HG03457 (cell line): ENCODE measurements around the gene PXMP4.

Experiments used
- ATAC-seq: cut with Tn5 transposase; IDR thresholded peaks from one replicate; pipeline ENCODE4 v1.9.1; 2021; ENCODE audit warnings: moderate number of reproducible peaks; ENCODE audit not compliant: unreplicated experiment

The PXMP4 gene

GRCh38 chr20:33686100-33686983 is 33.8 kb downstream of the PXMP4 start, which contains the start of gene E2F1:
TSS of gene E2F1 (minus strand) at chr20:33686385. CDS start at chr20:33686264, 121 bp downstream.
- ATAC-seq, result peak; percentile 71

- ATAC-seq, result peak; percentile 18
These were observed 34.6 kb downstream of the PXMP4 start for GRCh38 chr20:33685328-33686099.

DNA sequence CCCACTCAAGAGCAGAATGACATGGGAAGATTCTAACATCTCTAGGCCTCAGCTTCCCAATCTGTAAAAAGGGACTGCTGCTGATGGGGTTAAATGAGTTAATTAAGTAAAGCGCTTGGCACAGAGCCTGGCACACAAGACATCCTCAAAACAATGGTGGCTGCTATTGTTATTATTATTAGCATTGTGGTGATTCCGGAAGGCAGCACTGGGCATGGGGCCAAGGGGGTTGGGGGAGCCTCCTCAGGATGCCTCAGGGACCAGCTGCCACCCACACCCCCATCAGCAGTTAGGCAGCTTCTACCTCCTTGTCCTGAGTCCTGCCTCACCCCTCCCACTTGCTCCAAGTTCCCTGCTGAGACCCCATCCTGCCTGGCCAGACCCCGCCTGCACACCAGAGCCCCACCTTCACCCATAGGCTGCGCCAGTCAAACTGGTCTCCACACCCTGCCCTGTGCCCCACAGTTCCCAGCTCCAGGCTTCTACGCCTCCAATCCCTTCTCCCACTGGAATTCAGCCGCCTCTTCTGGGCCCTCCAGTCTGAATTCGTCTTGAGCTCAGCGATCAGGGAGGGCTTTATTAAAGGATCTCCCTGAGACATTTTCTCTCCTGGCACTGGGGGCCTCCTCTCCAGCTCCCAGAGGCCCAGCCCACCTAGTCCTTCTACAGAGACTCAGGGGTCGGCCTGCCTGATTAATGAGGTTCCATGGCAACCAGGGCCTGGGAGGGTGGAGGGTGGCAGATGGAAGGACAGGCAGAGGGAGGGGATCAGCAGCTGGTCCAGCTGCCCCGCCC is 35.4 kb downstream of the PXMP4 start:
- ATAC-seq, result no peak

DNA sequence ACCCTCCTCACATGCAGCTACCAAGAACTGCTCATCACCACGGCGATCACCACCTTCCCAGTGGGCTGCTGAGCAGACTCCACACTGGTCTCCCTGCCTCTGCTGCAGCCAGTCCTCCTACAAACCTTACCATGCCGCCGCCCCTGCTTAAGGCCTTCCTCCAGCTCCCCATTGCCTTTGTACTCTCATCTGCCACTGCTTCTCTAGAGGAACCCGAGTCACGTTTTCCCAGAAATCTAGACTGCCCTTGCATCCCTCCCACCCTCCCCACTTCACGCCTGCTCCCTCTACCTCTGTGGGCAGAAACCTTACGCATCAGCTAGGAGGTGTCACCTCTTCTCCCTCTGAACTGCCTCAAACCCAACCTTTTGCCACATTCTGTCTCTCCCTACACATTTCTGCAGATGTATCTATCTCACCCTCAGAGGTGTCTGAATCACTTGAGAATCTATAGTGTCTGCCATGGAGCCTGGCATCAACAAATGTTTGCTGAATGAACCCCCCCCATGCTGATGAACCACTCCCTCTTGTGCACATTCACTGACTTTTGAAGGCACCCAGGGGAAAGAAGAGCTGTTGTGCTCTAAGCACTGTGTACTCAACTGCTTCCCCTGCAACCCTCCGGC is 38.3 kb downstream of the PXMP4 start:
- no peak for ATAC-seq

- no peak for ATAC-seq
These were observed 38.8 kb downstream of the PXMP4 start for GRCh38 chr20:33681288-33681687.

- no peak for ATAC-seq
These were observed 39.4 kb downstream of the PXMP4 start for GRCh38 chr20:33680686-33681085.

DNA sequence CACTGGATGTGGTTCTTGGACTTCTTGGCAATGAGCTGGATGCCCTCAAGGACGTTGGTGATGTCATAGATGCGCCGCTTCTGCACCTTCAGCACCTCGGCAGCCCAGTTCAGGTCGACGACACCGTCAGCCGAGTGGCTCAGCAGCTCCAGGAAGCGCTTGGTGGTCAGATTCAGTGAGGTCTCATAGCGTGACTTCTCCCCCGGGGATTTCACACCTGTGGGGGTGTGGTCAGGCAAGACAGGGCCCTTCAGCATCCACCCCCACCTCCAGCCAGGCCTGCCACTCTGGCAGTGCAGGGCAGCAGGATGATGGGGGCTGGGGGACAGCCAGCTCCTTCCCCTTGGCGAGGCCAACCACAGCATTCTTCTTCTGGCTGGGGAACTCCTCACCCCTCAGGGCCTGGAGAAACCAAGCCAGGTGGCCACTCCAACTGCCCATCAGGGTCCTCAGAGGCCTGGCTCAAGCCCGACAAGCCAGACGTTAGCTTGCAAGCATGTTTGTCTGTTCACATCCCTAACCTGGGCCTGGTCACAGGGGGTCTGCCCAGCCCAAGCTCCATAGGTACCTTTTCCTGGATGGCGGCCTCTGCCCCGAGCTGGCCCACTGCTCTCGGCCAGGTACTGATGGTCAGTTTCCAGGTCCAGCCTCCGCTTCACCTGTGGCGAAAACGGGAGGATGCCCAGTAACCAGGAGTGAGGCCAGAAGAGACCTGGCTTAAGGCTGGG is 40.2 kb downstream of the PXMP4 start:
- peak; percentile 44 for ATAC-seq

DNA sequence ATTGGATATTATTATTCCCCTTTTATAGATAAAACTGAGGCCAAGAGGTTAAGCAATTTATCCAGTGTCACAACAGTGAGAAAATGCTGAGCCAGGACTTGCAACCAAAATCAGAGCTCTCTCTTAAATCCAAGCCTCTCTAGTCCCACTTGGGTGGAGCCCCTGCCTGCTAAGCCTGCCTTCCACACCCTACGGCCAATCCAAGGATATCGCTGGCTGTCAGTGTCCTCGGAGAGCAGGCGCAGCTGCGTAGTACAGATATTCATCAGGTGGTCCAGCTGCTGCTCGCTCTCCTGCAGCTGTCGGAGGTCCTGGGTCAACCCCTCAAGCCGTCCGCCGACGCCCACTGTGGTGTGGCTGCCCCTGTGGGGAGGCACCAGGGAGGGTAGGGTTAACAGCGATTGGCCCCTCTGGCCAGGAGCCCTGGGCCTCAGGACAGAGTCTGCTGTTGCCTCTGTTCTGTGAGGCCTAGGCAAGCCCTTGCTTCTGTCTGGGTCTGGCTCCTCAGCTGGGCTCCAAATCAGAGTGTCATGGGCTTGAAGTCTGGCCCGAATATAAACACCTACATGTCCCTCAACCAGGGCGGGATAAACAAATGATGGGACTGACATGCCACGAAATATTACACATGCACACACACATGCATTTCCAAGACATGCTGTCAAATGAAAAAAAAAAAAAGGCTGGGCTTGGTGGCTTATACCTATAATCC is 42.0 kb downstream of the PXMP4 start:
- ATAC-seq, result no peak

- ATAC-seq, result no peak
These were observed 43.2 kb downstream of the PXMP4 start for GRCh38 chr20:33676652-33677645.

DNA sequence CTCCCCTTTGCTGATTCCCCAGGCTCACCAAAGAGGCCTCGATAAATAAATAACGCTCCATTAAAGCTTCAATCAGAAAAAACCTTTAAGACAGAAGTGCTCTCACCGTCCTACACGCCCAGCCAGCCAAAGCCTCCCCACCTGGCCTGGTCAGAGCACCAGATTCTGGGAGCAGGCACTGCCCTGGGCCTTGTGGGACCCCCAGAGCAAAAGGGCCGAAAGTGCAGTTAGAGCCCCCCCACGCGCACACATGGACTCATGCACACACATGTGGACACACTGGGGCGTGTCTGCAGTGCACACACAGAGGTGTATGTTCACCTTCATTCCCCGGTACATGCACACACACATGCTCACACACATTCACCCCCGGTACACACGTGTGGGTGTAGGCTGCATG is 44.0 kb downstream of the PXMP4 start:
- no peak for ATAC-seq

GRCh38 chr20:33675136-33675959 is 44.8 kb downstream of the PXMP4 start:
- no peak for ATAC-seq

- no peak for ATAC-seq
These were observed 45.6 kb downstream of the PXMP4 start, which contains the start of gene NECAB3 for GRCh38 chr20:33674294-33675135. TSS of gene NECAB3 (minus strand) at chr20:33674428. CDS start at chr20:33674352, 76 bp downstream.

- no peak for ATAC-seq
These were observed 46.5 kb downstream of the PXMP4 start for GRCh38 chr20:33673410-33674293.

DNA sequence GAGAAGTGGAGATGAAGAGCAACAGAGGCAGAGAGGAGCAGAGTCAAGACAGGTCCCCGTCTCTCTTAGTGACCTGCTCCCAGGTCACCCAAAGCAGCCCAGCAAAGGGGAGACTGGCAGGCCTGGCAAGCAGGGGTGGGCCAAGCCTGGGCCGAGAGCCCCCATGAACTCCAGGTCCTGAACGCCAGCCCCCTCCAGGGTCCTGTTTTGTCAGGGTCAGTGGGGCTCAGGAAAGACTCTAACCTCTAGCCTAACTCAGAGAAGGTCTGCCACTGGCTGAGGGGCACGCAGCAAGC is 47.0 kb downstream of the PXMP4 start:
- no peak for ATAC-seq

DNA sequence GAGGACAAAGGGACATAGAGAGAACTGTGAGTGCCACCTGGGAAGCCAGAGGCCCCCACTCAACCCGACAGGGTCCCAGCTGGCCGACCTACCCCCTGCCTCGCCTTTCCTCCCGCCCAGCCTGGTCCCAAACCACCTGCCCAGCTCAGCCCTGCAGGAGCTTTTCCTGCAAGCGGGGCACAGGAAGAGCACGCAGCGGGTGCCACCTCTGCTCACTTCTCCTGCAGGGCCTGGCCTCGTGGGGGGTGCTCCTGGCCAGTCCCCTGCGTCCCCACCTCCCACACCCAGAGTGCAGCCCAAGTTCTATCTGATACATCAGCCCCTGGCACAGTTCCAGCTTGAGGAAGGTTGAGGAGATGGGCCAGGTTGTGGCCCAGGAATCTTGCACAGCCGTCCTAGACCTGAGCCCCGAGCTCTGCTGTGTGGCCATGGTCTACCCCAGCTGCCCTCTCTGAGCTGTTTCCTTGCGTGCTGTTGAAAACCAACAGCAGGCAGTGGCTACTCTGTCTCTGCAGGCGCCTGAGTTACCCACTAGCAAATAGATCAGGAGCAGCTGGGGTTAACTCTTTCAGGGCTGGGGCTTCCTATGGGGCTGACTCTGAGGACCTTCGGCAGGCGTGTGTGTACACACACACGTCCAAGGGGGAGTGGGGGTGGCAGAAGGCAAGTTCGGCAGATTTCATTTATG is 47.5 kb downstream of the PXMP4 start:
- ATAC-seq, result no peak
